ENCODE measurements around the gene USP30.
A peak's percentile ranks its signal among the peaks of the same experiment; 100 is the strongest.

DNA sequence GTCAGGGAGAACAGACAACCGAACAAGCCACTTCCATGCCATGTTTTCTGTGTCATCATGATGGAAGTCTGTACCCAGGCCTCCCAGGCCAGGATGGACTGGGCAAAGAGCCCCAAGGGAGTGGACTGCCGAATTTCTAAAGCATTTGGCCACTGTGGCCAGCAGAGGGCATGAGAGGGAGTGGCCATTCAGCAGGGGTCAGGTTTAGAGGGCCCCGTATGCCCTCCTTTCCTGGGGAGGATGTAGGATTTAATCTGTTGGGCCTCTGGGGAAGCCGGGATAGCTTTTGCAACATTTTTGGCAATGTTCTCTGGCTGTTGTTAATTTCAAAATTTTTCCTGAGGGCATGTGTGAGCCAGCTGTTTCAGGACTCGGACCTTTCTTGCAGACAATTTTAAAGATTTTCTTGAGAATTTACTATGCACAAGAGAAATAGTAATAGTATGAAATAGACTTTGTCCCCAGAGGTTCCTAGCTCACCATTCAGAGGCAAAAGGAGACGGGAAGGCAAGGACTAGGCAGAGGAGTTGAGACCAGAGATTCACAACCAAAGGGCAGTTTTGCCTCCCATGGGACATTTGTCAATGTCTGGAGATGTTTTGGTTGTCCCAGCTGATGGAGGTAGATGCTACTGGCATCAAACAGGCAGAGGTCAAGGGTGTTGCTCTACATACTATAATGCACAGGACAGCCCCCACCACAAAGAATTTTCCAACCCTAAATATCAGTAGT, 82.0 kb downstream of the USP30 start:
- TF ChIP-seq, protein P1, sequence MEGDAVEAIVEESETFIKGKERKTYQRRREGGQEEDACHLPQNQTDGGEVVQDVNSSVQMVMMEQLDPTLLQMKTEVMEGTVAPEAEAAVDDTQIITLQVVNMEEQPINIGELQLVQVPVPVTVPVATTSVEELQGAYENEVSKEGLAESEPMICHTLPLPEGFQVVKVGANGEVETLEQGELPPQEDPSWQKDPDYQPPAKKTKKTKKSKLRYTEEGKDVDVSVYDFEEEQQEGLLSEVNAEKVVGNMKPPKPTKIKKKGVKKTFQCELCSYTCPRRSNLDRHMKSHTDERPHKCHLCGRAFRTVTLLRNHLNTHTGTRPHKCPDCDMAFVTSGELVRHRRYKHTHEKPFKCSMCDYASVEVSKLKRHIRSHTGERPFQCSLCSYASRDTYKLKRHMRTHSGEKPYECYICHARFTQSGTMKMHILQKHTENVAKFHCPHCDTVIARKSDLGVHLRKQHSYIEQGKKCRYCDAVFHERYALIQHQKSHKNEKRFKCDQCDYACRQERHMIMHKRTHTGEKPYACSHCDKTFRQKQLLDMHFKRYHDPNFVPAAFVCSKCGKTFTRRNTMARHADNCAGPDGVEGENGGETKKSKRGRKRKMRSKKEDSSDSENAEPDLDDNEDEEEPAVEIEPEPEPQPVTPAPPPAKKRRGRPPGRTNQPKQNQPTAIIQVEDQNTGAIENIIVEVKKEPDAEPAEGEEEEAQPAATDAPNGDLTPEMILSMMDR (IDR thresholded peaks at IDR 0.05): peak; percentile 30 to 61 (median 50)
- no peak for TF ChIP-seq POLR2A (IDR thresholded peaks at IDR 0.05)

Measured in body of pancreas (tissue), 4 donors.